Tongue (tissue), 2 donors: ENCODE results near the gene AGMAT. TPM values are rescaled to one million over a fixed set of nuclear protein-coding genes. Genes with fewer than 3 reads are reported as not detected.
A peak's percentile ranks its signal among the peaks of the same experiment; 100 is the strongest.
"Not testable (repeated sequence)": the region's sequence is repeated elsewhere in the genome, so short reads cannot be mapped to it uniquely, and the experiment has no call there.

Experiments
- DNase-seq: peaks from one replicate; pipeline ENCODE4 v3.0.0-alpha.2; 2015
- total RNA-seq: library from RNA; depleted of rRNA; stranded (reverse); fragments of >200 nt; gene quantifications from one replicate; pipeline ENCODE4 v1.2.3, GENCODE V29; 2014

The AGMAT gene
- total RNA-seq, 1 donor from 2014 or later: 2.2 TPM

DNA sequence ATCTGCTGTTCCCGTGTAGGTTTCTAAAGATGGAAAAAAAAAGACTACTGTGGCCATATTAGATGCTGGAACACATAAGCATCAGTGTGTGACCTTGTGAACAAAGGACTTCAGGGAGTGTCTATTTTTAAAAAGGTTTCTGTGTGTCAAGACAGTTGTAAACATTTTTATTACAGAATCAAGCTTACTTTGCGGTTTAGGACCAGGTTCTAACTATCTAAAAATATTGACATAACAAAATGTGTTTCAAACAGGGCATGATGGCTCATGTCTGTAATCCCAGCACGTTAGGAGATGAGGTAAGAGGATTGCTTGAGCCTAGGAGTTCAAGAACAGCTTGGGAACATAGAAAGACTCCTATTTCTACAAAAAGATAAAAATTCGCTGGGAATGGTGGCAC lies 25.3 kb upstream of the AGMAT start:
- peak; percentile 25 for DNase-seq

- no peak for DNase-seq
Measured at GRCh38 chr1:15609631-15610030, 24.8 kb upstream of the AGMAT start.

DNA sequence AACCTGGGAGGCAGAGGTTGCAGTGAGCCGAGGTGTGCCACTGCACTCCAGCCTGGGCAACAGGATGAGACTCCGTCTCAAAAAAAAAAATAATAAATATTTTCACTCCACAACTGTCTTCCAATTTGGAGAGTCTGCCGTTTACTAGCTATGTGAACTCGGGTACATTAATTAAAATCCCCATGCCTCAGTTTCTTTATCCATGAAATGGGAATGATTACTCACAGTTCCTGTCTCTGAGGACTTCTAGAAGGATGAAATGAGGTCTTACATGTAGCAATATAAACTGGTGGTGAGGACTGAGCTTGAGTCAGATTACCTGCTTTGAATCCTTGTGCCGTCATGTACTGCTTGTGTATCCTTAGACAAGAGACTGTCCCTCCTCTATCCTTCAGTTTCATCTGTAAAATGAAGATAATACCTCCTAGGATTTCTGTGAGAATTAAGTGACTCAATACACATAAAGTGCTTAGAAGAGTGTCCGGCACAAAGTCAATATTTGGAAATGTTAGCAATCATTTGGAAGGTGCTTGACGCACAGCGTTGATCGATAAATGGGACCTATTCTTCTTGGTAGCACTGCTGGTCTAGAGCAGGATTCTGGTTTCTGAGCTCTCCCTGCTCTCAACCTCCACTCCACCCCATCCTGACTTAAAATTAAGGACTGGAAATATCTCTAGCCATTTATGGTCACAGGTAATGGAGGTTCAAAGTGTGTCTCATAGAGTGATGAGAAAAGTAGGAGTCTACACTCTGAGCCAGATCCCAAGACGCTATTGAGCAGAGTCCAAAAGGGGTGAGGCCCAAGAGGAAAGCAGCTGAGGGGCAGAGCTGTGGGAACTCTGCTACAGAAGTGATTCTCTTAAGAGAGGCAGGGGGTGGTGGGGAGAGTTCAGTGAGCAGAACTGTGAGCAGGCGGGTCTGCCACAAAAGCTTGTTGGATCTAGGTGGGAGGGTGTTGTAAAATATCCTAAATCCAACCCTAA lies 20.8 kb upstream of the AGMAT start:
- DNase-seq: no peak

GRCh38 chr1:15604400-15604799 lies 19.5 kb upstream of the AGMAT start:
- not testable (repeated sequence) for DNase-seq

DNA sequence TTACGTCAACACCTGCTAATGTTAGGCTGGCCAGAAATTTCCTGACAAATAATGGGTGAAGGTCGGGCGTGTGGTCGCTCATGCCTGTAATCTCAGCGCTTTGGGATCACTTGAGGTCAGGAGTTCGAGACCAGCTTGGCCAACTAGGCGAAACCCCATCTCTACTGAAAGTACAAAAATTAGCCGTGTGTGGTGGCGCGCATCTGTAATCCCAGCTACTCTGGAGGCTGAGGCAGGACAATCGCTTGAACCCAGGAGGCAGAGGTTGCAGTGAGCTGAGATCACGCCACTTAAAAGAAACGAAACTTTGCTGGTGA lies 19.1 kb upstream of the AGMAT start:
- not testable (repeated sequence) for DNase-seq

DNA sequence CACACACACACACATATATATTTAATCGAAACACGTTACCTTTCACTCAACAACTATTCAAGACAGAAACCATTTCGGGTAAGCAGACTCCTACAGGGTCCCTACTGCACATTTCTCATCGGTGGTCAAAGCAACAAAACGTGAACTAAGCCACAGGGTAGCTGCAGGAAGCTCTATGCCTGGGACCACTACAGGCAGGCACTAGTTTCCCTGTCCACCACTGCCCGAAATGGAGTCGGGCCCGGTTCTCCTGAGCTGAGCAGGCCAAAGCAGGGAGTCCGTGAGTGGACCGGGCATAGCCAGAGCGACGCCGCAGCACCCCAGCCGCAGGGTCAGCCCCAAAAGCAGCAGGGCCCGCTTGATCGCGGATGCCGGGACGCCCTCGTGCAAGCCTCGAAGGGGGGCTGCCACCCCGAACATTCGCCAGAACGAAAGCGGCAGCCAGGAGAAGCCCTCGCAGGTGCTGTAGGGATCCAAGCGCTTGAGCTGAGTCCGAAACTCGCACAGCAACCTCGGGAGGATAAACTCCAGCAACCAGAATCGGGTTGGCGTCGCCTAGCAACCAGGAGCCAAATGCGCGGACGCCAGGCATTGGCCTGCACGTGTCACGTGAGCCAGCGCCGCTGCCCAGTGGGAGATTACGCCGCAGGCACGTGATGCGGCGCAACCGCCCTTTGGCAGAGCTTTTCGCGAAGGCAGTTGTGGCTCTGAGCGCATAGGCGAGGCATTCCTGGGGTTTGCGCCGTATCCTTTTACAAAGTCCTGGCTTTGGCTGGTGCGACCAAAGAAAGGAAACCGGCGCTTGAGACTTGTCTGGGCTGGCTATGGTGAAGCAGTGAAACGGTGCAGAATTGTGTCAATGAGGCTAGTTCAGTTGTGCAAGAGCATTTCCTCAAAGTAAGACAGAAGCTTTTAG lies 18.5 kb upstream of the AGMAT start:
- peak; percentile 99 for DNase-seq

DNA sequence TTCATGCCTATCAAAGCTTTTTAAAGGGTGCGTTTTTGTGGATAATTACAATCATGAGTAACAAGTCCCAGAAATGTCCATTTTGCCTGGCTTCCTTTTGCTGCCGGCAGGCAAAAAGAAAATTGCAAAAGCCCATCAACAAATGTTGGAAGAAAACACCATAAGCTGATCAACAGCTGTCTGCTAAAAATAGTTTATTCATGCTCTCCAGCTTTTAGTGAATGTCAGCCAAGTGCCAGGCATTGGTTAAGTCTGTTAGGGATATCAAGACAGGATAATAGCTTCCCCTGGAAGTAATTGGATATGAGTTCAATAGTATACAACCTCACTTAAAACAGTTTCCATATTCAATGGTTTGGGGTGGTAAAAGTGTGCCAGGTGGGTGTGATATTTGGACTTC lies 13.6 kb upstream of the AGMAT start:
- peak; percentile 78 for DNase-seq

GRCh38 chr1:15595809-15596617 lies 11.2 kb upstream of the AGMAT start:
- DNase-seq: no peak

DNA sequence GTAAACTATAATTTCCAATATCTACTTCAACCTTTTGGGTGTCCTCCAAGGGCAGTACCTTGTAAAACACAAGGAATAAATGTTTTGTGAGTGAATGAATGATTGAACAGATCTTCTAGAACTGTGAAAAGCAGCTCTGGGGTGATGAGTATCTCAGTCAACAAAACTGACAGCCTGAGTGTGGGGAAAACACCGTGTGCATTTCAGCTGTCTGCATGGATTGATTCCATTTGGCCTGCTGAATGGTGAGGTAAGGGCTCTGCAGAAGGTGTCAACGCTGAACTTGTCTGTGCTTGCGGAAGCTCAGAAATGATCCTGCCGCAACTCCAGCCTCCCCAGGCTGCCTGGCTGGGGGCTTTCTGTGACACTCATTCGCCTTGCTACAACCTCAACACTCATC lies 7.4 kb upstream of the AGMAT start:
- DNase-seq: peak; percentile 26

DNA sequence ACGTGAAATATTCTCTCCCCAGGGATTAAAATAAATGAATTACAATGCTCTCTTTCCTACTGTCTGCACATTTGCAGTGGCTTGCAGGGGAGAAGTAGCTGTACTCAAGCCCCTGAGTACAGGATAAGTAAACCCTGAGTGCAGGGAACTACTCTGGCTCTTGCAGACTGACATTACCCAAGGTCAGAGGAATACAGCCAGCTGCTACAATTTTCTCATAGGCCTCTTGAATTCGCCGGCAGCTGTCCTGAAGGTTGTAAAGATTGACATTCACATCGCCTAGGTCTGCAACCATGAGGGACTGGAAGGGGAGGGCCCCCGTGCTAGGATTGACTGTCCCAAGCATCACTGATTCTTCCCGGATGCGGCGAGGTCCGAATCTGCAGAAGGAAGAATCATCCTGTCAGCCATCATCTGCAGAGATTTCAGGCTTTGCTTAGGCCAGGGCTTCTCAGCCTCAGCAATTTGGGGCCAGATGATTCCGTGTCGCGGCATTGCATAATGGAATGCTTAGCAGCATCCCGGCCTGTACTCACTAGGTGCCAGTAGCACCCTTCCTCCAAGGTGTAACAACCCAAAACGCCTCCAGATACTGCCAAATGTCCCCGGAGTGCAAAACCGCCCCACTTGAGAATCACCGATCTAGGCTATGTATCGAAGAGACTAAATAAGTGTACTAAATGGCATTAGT lies 1.7 kb downstream of the AGMAT start:
- DNase-seq: no peak

DNA sequence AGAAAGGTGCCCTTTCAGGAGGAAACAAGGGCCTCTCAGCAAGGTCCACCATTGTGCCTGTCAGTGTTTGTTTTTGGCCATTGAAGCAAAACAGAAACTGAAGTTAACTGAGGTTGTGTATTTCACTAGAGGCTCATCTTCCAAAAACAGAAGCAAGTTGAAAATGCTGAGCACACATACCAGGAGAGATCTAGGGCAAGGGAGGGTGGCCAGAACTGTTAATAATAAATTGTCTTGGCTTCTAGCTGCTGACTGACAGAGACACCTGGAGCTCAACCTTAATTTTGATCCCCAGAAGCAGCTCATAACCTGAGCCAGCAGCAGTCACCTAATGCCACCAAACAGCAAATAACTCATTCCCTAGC lies 5.2 kb downstream of the AGMAT start:
- no peak for DNase-seq

DNA sequence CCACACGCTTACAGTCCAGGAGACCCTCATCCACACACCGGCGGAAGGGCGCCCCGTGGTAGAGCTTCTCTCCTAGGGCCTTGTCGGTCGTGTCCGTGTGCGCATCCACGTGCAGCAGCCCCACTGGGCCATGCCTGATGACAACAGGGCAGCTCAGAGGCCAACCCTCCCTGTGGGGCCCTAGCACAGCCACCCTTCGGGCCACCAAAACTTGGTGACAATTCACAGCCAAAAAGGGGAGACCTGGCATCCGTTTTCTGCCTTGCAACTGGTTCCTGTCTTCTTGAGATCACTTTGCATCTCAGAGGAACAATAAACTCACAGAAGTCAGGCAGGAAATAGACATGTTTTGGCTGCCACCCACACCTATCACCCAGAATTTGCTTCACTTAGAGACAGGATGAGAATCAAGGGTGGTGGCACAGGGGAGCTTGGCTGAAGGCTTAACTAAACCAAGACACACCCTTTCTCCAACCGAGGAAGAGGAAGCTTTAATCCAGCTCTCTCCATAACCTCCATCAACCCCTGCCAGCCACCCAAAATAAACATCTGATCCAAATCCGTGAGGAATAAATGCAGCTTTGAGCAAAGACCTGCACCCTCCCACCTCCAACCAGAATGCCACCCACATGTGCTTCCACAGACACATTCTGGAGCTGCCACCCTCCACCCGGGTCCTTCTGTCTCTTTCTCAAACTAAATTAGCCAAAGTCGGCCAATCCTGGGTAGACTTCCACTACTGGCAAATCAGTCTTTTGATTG lies 5.7 kb downstream of the AGMAT start:
- no peak for DNase-seq

DNA sequence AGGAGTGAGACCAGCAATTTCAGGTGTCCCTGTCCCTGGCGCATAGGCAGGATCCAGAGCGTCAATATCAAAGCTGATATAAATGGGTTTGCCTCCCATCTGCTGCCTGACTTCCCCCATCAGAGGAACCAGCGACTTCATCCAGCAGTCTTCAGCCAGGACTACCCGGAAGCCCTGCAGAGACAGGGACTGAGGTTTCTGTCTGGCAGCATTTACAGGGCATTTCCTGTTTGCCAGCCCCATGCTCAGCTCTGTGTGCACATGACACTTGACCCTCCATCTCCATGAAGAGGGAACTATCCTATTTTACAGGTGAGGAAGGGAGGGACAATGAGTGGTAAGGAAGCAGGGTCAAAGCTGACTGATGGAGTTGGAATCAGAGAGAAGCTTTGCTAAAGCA lies 7.2 kb downstream of the AGMAT start:
- no peak for DNase-seq

DNA sequence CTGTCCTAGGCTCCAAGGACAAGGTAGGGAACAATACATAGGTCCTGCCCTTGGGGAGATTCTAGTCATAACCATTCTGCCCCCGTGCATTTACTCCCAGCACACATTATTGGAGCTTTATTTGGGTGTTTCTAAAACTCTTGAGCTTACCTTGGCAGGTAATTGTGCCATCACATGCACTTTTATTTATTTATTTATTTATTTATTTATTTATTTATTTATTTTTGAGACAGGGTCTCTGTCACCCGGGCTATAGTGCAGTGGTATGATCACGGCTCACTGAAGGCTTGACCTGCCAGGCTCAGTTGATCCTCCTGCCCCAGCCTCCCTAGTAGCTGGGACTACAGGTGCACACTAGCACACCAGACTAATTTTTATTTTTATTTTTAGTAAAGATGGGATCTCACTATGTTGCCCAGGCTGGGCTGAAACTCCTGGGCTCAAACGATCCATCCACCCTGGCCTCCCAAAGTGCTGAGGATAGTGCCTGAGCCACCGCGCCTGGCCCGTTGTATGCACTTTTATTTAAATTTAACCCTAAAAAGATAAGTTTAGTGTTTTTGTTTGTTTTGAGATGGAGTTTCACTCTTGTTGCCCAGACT lies 9.2 kb downstream of the AGMAT start:
- no peak for DNase-seq

- DNase-seq: no peak
Measured at GRCh38 chr1:15574741-15575140, 10.1 kb downstream of the AGMAT start.

- no peak for DNase-seq
Measured at GRCh38 chr1:15573477-15573876, 11.4 kb downstream of the AGMAT start.

DNA sequence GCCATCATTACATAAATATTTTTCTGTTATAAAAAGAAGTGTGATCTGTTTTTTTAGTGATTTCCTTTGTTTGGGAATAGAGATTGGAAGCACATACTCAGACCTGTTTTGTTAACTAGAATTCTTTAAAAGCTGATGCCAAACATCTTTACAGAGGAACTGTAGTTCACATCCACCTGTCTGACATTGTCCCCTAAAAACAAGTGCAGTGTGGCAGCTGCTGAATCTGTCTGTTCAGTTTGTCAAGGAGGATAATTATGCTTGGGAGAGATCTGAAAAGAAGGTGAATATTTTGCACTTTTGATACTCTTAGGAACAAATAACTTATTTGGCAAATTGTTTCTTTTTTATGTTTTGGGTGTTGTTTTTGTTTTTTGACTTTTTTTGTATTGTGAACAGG lies 13.6 kb downstream of the AGMAT start:
- DNase-seq: no peak

DNA sequence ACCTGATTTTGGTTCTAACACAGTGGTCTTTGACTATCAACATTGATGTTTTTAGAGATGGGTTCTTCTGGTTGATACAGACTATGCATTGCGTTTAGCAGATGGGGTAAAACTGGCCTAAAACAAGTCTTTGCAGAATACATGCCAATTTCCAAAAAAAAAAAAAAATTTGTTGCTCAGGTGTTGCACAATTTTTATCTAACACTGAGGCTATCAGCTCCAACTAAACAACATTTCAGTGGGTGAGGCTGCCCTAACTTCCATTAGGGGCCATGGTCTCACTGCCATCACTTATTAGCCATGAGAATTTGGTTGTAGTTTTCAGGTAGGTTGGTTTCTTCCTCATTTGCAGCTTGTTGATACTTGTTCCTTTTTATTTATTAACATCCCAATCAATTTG lies 14.0 kb downstream of the AGMAT start:
- DNase-seq: no peak

GRCh38 chr1:15568387-15569073 lies 16.3 kb downstream of the AGMAT start:
- DNase-seq: no peak
